Ishikawa (cell line): ENCODE results near the gene ACBD3.

Source experiments
- CEBPB ChIP-seq: IDR thresholded peaks from 2 replicates; pipeline ENCODE4 v1.6.1; 2012
- CREB1 ChIP-seq: IDR thresholded peaks from 2 replicates; pipeline ENCODE4 v1.6.1; 2012; ENCODE audit warnings: low read depth
- EGR1 ChIP-seq: IDR thresholded peaks from 2 replicates; pipeline ENCODE4 v1.6.1; 2012
- EP300 ChIP-seq: IDR thresholded peaks from 2 replicates; pipeline ENCODE4 v1.6.1; 2012; ENCODE audit warnings: borderline replicate concordance
- FOXM1 ChIP-seq: IDR thresholded peaks from 2 replicates; pipeline ENCODE4 v1.6.1; 2012; ENCODE audit warnings: low read depth, borderline replicate concordance
- MAX ChIP-seq: IDR thresholded peaks from 2 replicates; pipeline ENCODE4 v1.6.1; 2012
- RAD21 ChIP-seq: IDR thresholded peaks from 2 replicates; pipeline ENCODE4 v1.6.1; 2012; ENCODE audit warnings: low read depth
- REST ChIP-seq: IDR thresholded peaks from 2 replicates; pipeline ENCODE4 v1.6.1; 2012; ENCODE audit warnings: low read depth, mild to moderate bottlenecking
- TAF1 ChIP-seq: IDR thresholded peaks from 2 replicates; pipeline ENCODE4 v1.6.1; 2012; ENCODE audit warnings: low read depth, mild to moderate bottlenecking
- USF1 ChIP-seq: IDR thresholded peaks from 2 replicates; pipeline ENCODE4 v1.6.1; 2012
- YY1 ChIP-seq: IDR thresholded peaks from 2 replicates; pipeline ENCODE4 v1.6.1; 2012; ENCODE audit warnings: low read depth

GRCh38 chr1:226176870-226177269 lies 9.7 kb downstream of the ACBD3 start:
- TF ChIP-seq FOXM1 = no peak
- TF ChIP-seq TAF1 = no peak
- no peak for TF ChIP-seq EP300
- TF ChIP-seq CEBPB = no peak
- TF ChIP-seq MAX = no peak
- no peak for TF ChIP-seq USF1
- no peak for TF ChIP-seq CREB1
- TF ChIP-seq YY1 = no peak
- no peak for TF ChIP-seq REST
- TF ChIP-seq EGR1 = no peak
- no peak for TF ChIP-seq RAD21
